Stimulated activated CD8-positive, alpha-beta memory T cell treated with anti-CD3 and anti-CD28 coated beads, Interleukin-12 subunit alpha, Interleukin-12 subunit beta, amount 100 ng/mL, for 4 hours (primary cell): ENCODE results near the gene PLXNA3.

Experiments
- DNase-seq: peaks from one replicate; pipeline ENCODE4 v3.0.0-alpha.2; 2020; ENCODE audit warnings: low read depth

The PLXNA3 gene

DNA sequence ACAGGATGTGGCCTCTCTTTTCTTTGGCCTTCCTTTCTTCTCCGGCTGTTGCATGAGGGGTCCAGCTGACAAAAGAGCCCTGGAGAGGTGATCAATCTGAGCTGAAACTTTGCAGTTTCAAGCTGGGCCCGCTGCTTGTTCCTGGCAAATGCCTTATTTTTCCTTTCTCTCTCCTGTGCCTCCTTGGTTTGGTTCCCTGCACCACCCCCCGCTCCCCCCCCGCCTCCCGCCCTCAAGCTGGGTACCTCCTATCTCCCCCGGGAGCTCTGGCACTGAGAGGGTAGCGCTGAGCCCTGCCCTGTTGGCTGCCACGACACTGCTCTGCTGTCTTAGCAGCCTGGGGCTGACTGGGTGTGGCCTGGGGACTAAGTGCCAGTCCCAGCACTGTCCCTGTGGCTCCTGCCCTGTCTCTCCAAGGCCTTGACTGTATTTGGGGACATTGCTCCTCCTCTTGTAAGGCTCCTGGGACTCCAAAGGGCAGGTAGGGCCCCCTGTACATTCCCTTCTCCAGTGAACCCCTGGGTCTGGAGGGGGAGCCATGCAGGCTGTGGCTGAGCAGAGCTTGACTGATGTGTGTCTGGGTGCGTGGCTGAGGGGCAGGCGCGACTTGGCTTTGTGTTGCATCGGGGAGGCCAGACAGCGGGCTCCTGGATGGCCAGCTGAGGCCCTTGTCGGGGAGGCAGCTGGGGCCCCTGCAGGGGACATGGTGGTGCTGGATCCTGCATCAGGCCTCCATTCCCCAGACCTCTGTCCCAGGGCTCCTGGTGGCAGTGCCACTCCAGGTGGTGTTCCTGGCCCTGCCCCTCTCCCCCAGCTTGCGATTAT is 1.1 kb downstream of the PLXNA3 start:
- DNase-seq = no peak

GRCh38 chrX:154459832-154460231 is 1.8 kb downstream of the PLXNA3 start:
- no peak for DNase-seq

DNA sequence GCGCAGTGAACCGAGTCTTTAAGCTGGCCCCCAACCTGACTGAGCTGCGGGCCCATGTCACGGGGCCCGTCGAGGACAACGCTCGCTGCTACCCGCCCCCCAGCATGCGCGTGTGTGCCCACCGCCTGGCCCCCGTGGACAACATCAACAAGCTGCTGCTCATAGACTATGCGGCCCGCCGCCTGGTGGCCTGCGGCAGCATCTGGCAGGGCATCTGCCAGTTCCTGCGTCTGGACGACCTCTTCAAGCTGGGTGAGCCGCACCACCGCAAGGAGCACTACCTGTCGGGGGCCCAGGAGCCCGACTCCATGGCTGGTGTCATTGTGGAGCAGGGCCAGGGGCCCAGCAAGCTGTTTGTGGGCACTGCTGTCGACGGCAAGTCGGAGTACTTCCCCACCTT is 2.2 kb downstream of the PLXNA3 start:
- DNase-seq = no peak

DNA sequence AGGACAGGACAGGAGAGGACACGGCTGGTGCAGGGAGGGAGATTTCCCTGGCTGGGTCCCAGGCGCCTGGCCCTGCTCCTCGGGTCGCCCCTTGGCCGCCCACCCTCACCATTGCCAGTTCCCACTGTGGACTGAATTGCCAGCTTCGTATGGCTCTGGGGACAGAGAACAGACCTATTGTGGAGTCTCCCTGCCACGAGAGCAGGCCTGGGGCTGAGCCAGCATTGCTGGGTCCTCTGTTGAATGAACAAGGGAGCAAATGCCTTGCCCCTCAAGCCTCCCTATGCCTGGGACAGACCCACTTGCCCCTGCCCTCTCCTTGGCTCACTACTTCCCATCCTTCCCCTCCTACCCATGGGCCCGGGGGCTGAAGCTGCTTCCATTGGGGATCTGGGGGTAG is 4.3 kb downstream of the PLXNA3 start:
- DNase-seq = no peak

DNA sequence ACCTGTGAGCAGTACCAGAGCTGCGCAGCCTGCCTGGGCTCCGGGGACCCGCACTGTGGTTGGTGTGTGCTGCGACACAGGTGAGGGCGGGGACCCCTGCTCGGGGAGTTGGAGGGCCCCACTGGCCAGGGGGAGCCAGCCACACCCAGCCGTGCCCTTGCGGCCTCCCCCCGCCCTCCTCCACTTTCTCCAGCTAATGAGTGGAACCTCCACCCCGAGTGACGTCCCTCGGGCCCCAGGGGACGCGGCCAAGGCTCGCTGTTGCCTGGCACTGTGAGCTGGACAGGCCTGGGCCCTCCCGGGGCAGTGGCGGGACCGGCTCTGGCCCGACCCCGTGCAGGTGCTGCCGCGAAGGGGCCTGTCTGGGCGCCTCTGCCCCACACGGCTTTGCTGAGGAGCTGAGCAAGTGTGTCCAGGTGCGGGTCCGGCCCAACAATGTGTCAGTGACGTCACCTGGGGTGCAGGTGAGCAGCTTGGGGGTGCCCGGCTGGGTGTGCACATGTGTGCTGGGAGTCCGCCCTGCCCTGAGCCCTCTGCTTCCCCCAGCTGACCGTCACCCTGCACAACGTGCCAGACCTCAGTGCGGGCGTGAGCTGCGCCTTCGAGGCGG is 5.6 kb downstream of the PLXNA3 start:
- DNase-seq = no peak

- no peak for DNase-seq
These were observed 6.8 kb downstream of the PLXNA3 start for GRCh38 chrX:154464806-154465365.

- DNase-seq = no peak
These were observed 7.5 kb downstream of the PLXNA3 start for GRCh38 chrX:154465601-154466000.

GRCh38 chrX:154466036-154466435 is 8.0 kb downstream of the PLXNA3 start:
- DNase-seq = no peak

DNA sequence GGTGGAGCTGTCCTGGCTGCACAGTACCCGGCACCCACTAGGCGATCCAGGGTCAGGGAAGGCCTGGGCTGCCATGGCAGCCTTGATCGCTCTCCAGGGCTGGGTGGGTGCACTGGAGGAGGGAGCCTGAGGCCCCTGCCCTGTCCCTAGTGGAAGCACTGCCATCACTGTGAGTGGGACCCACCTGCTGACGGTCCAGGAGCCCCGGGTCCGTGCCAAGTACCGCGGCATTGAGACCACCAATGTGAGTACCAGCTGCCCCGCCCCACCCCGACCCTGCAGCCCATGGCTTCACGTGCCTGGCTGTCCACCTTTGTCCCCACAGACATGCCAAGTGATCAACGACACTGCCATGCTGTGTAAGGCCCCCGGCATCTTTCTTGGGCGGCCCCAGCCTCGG is 8.8 kb downstream of the PLXNA3 start:
- no peak for DNase-seq

DNA sequence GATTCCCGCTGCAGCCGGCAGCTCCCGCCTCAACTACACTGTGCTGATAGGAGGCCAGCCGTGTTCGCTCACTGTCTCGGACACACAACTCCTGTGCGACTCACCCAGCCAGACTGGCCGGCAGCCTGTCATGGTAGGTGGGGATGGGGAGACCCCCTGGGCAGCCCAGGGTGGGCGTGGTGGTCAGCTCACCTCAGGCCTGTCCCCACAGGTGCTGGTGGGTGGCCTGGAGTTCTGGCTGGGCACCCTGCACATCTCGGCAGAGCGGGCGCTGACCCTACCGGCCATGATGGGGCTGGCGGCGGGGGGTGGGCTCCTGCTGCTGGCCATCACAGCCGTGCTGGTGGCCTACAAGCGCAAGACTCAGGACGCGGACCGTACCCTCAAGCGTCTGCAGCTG is 9.5 kb downstream of the PLXNA3 start:
- DNase-seq = no peak

DNA sequence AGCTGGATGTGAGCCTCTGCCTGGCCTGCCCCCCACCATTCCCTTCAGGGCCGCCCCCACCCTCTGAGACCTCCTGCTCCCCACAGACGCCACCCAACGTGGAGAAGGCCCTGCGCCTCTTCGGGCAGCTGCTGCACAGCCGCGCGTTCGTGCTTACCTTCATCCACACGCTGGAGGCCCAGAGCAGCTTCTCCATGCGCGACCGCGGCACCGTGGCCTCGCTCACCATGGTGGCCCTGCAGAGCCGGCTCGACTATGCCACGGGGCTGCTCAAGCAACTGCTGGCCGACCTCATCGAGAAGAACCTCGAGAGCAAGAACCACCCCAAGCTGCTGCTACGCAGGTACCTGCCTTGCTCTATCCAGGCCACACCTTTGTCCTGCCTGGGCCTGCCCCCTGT is 10.1 kb downstream of the PLXNA3 start:
- no peak for DNase-seq

- DNase-seq = no peak
These were observed 11.0 kb downstream of the PLXNA3 start for GRCh38 chrX:154469114-154469513.

- DNase-seq = no peak
These were observed 11.8 kb downstream of the PLXNA3 start for GRCh38 chrX:154469880-154470279.

DNA sequence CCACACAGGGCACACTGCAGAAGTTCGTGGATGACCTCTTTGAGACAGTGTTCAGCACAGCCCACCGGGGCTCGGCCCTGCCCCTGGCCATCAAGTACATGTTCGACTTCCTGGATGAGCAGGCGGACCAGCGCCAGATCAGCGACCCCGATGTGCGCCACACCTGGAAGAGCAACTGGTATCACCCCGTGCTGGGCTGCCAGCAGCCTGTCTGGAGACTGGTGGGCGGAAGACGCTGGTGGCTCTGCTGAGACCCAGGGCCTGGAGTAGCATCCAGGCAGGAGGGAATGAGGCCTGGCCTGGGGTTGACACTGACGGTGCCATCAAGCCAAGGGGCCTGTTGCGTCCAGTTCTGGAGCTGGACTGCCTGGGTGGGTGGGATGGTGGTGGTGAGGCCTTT is 12.4 kb downstream of the PLXNA3 start:
- DNase-seq = no peak

- no peak for DNase-seq
These were observed 13.0 kb downstream of the PLXNA3 start for GRCh38 chrX:154470914-154471568.

DNA sequence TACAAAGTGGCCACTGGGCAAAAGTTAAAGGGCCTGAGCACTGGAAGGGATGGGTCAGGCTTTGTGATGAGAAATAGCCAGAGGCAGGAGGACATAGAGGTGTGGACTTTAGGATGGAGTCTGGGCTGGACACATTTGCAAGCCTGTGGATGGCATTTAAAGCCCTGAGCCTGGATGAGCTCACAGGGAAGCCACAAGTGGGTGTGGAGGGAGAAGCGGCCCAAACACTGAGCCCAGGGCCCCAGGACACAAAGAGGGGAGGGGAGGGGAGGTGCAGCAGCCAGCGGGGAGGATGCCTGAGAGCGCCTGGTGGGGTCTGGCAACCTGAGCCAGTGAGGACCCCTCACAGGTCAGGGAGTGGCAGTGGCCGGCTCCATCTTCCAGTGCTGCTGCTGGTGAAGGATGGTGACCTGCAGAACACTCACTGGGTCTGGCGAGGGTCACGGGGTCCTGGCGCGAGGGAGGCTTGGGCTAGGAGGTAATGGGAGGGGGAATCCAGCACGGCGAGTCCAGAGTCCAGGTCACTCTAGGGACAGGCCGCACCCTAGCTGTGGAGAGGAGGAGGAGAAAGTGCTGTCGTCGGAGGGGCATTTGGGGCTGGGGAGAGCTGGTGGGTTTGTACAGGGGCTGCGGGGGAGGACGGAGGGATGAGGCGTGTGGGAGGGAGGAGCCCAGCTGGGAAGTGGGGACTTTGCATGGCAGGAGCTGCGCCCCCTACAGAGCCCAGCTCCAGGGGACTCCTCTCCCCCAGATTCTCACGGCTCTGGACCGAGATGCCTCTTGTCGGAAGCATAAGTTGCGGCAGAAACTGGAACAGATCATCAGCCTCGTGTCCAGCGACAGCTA is 14.0 kb downstream of the PLXNA3 start:
- DNase-seq = no peak

DNA sequence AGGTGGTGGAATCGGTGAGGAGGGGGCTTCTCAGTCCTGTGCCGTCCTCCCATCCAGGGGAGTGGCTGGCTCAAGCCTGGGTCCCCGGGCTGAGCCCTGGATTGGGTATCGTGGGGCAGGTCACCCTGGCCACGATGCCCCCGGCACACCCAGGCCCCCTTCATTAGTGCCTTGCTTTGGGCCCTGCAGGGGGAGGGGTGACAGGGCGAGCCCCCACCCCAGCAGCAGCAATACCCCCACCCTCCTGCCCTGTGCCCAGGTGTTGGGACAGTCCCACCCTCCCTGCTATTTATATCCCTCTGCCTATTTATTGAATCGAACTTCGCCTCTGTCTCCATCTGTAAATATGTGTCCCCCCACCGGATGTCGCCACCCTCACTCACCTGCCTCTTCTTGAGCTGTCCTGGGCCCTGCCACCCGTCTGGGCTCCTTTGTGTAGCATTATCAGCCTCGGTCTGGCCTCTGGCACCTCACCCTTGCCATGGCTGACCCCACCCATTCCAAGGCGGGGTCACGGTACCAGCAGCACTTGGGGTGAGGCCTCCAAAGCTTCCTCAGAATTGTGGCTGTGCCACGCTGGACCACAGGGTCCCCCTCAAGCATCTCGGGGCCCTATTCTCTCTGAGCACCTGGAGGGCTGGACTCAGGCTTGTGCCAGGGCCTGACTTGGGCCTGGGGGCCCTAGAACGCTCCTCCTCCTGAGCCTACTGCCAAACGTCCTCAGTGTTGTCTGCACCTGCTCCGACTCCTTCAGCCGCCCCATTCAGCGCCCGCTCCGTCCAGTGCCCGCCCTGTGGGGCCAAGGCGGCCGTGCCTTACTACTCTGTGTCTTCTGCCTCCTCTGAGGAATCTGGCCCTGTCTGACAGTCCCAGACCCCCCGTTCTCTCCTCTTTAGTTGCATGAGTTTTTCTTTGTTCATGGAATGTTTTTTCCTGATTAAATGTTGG is 14.9 kb downstream of the PLXNA3 start:
- DNase-seq = no peak

DNA sequence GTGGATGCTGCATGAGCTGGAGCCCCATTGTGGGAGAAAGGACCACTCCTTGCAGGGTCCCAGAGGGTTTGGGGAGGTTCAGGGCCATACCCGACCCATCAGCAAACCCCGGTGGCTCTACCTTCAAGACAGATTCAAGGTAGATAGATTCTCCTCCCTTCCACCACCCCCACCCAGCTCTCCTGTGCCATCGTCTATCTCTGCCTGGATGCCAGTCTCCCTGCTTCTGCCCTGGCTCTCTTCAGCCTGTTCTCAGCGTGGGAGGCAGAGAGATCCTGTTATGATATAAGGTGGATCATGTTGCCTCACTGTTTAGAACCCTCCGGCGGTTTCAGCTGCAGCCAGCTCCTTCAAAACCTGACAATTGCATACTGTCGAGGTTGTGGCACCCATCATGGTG is 15.6 kb downstream of the PLXNA3 start:
- DNase-seq = no peak

DNA sequence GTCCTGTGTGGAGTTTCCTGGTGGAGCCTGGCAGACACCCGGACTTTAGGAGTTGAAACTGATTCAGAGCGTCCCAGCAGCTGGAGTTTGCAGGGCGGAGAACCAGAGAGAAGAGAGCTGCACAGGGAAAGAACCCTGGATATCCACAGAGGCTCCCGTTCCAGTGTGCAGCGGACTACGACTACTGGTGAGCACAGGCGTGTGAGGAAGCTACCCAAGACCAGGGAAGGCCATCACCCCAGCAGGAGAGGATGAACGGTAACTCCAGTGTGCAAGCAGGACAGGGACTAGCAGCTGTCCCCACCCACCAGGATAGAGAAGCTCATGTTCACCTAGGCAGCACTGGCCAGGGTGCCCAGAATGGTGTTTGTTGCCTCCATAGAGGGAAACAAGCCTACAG is 18.7 kb downstream of the PLXNA3 start:
- DNase-seq = no peak

- no peak for DNase-seq
These were observed 19.9 kb downstream of the PLXNA3 start for GRCh38 chrX:154477891-154478477.
